GM23338 (cell line): ENCODE data around the gene CDH4. TPM values are rescaled to one million over a fixed set of nuclear protein-coding genes. Genes with fewer than 3 reads are reported as not detected.
"Not testable (repeated sequence)": the region's sequence is repeated elsewhere in the genome, so short reads cannot be mapped to it uniquely, and the experiment has no call there.

Experiments
- ATAC-seq: fragments of 200-7000 bp; cut with Tn5 transposase; 3 replicates; pipeline ENCODE4 v1.9.1; 2020
- DNase-seq: peaks from one replicate; pipeline ENCODE4 v3.0.0-alpha.2; 2015; ENCODE audit warnings: low spot score
- H2AFZ ChIP-seq: fragments of 200-600 bp; sonication (generic); 2 replicates; pipeline ENCODE4 v1.8.0; 2016; ENCODE audit warnings: antibody characterized with exemption, mild to moderate bottlenecking, moderate library complexity
- H3F3A ChIP-seq: fragments of 200-600 bp; sonication (generic); replicated peaks from 2 replicates; pipeline ENCODE4 v1.8.0; 2017; ENCODE audit warnings: antibody characterized with exemption, mixed run types, low read depth
- H3K27ac ChIP-seq: fragments of 200-600 bp; sonication (generic); 2 replicates; pipeline ENCODE4 v1.6.1; 2016; ENCODE audit warnings: low read depth
- H3K27me3 ChIP-seq: fragments of 200-600 bp; sonication (generic); 2 replicates; pipeline ENCODE4 v1.8.0; 2016; ENCODE audit warnings: mild to moderate bottlenecking, mixed run types, moderate library complexity; ENCODE audit not compliant: insufficient read depth
- H3K36me3 ChIP-seq: fragments of 200-600 bp; sonication (generic); 2 replicates; pipeline ENCODE4 v1.8.0; 2016; ENCODE audit warnings: mild to moderate bottlenecking; ENCODE audit not compliant: insufficient read depth
- H3K4me1 ChIP-seq: fragments of 200-600 bp; sonication (generic); 2 replicates; pipeline ENCODE4 v1.8.0; 2016; ENCODE audit warnings: mild to moderate bottlenecking, moderate library complexity; ENCODE audit not compliant: insufficient read depth
- H3K4me2 ChIP-seq: fragments of 200-600 bp; sonication (generic); 2 replicates; pipeline ENCODE4 v1.7.1; 2017; ENCODE audit warnings: mixed run types
- H3K4me3 ChIP-seq: fragments of 200-600 bp; sonication (generic); 2 replicates; pipeline ENCODE4 v1.6.1; 2016; ENCODE audit warnings: mixed run types
- H3K79me2 ChIP-seq: fragments of 200-600 bp; sonication (generic); replicated peaks from 2 replicates; pipeline ENCODE4 v1.8.0; 2017; ENCODE audit warnings: mild to moderate bottlenecking; ENCODE audit not compliant: insufficient read depth
- H3K9me2 ChIP-seq: fragments of 200-600 bp; sonication (generic); 2 replicates; pipeline ENCODE4 v1.8.0; 2017; ENCODE audit not compliant: insufficient read depth
- H4K20me1 ChIP-seq: fragments of 200-600 bp; sonication (generic); replicated peaks from 2 replicates; pipeline ENCODE4 v1.8.0; 2017; ENCODE audit warnings: mild to moderate bottlenecking; ENCODE audit not compliant: insufficient read depth
- H3K27ac Mint-ChIP-seq: 2 replicates; pipeline ENCODE4 v1.8.0; 2020; ENCODE audit warnings: inconsistent platforms, mild to moderate bottlenecking, moderate library complexity, mixed read lengths
- H3K27me3 Mint-ChIP-seq: 3 replicates; pipeline ENCODE4 v1.8.0; 2022; ENCODE audit warnings: low read depth, mild to moderate bottlenecking, moderate library complexity, mixed read lengths, inconsistent platforms; ENCODE audit not compliant: insufficient read depth, poor library complexity
- H3K36me3 Mint-ChIP-seq: 3 replicates; pipeline ENCODE4 v1.8.0; 2021; ENCODE audit warnings: low read depth, mild to moderate bottlenecking, inconsistent platforms, moderate library complexity, mixed read lengths
- H3K4me1 Mint-ChIP-seq: 3 replicates; pipeline ENCODE4 v1.8.0; 2020; ENCODE audit warnings: mild to moderate bottlenecking, inconsistent platforms, mixed read lengths
- H3K4me3 Mint-ChIP-seq: 3 replicates; pipeline ENCODE4 v1.8.0; 2021; ENCODE audit warnings: moderate library complexity, mild to moderate bottlenecking, inconsistent platforms, mixed read lengths
- H3K9me3 Mint-ChIP-seq: 3 replicates; pipeline ENCODE4 v1.8.0; 2020; ENCODE audit warnings: moderate library complexity, mild to moderate bottlenecking, inconsistent platforms, mixed read lengths
- CTCF ChIP-seq, 2 experiments: fragments of 200-600 bp in 1 of 2; sonication (generic) in 1 of 2; conservative IDR thresholded peaks; 2 replicates each; pipeline versions ENCODE4 v1.5.1 to v1.6.1; 2016 to 2017; ENCODE audit warnings: antibody characterized with exemption in 2 of 2, low read depth in 2 of 2, mild to moderate bottlenecking in 2 of 2, moderate library complexity in 1 of 2
- EZH2phosphoT487 ChIP-seq: fragments of 200-600 bp; sonication (generic); IDR thresholded peaks from one replicate; pipeline ENCODE4 v1.8.1; 2018; ENCODE audit warnings: antibody characterized with exemption; ENCODE audit not compliant: unreplicated experiment
- JUNB ChIP-seq: IDR thresholded peaks from one replicate; pipeline ENCODE4 v1.6.1; 2016; ENCODE audit warnings: antibody characterized with exemption; ENCODE audit not compliant: unreplicated experiment
- NANOG ChIP-seq: IDR thresholded peaks from 2 replicates; pipeline ENCODE4 v1.6.1; 2016; ENCODE audit warnings: antibody characterized with exemption, borderline replicate concordance
- POLR2AphosphoS5 ChIP-seq: IDR thresholded peaks from 2 replicates; pipeline ENCODE4 v1.6.1; 2016; ENCODE audit warnings: antibody characterized with exemption, low read depth
- ZNF114 ChIP-seq: fragments of 250-450 bp; sonication (Bioruptor Pico); IDR thresholded peaks from 2 replicates; pipeline ENCODE4 v1.5.0; 2020; ENCODE audit warnings: mild to moderate bottlenecking, moderate library complexity
- ZNF331 ChIP-seq: fragments of 250-450 bp; sonication (Bioruptor Pico); IDR thresholded peaks from 2 replicates; pipeline ENCODE4 v1.5.0; 2020; ENCODE audit warnings: low read depth, mild to moderate bottlenecking, moderate library complexity
- polyA plus RNA-seq: library from polyadenylated mRNA; unstranded; fragments of >200 nt; fragmentation: Nextera tagmentation; extraction: Ambion mirVana; gene quantifications from 2 replicates; pipeline ENCODE4 v1.2.1, GENCODE V29; 2016
- total RNA-seq: library from RNA; depleted of rRNA; stranded (reverse); fragments of >200 nt; shearing (Covaris generic); gene quantifications from 2 replicates; pipeline ENCODE4 v1.2.3, GENCODE V29; 2014
- TF ChIP-seq, protein P1 (sequence below): IDR thresholded peaks from 2 replicates; pipeline ENCODE4 v1.6.1; 2016; ENCODE audit warnings: antibody characterized with exemption

Gene CDH4
- total and polyA plus RNA-seq, 2 experiments from 2014 or later: 1.2 to 4.2 TPM

GRCh38 chr20:61852268-61853072, 600.4 kb downstream of the CDH4 start:
- H3K4me3 Mint-ChIP-seq: no peak overlapping the region
- Histone ChIP-seq H3K4me3 (no peak overlapping the region), H3K9me2 (no peaks in the 10 kb centered on the region), H3K79me2 (no peaks in the 10 kb centered on the region), H3F3A (no peaks in the 10 kb centered on the region), H3K27ac (no peak overlapping the region), H2AFZ (no peak overlapping the region), H3K27me3 (no peaks in the 10 kb centered on the region), H3K36me3 (no peaks in the 10 kb centered on the region), H3K4me2 (no peak overlapping the region), H4K20me1 (no peaks in the 10 kb centered on the region), H3K4me1 (no peaks in the 10 kb centered on the region)
- ATAC-seq: no peak
- 0 out of 3 replicates have a peak, but pooled peaks cover 1% of the 10 kb centered on the region for H3K36me3 Mint-ChIP-seq
- H3K27ac Mint-ChIP-seq: no peak overlapping the region
- H3K4me1 Mint-ChIP-seq: no peaks in the 10 kb centered on the region
- H3K9me3 Mint-ChIP-seq: peaks cover 4% of the 10 kb centered on the region; the same call in 2 of the 3 replicates
- TF ChIP-seq JUNB (no peak), ZNF331 (CRISPR knock-in tag) (no peak), ZNF114 (CRISPR knock-in tag) (no peak), CTCF (conservative IDR thresholded peaks at IDR 0.05; ENCODE audit: low read depth in 2 of 2) (no peak), NANOG (no peak), EZH2phosphoT487 (no peak)
- DNase-seq: no peak
- peaks cover 6% of the 10 kb centered on the region for H3K27me3 Mint-ChIP-seq

DNA sequence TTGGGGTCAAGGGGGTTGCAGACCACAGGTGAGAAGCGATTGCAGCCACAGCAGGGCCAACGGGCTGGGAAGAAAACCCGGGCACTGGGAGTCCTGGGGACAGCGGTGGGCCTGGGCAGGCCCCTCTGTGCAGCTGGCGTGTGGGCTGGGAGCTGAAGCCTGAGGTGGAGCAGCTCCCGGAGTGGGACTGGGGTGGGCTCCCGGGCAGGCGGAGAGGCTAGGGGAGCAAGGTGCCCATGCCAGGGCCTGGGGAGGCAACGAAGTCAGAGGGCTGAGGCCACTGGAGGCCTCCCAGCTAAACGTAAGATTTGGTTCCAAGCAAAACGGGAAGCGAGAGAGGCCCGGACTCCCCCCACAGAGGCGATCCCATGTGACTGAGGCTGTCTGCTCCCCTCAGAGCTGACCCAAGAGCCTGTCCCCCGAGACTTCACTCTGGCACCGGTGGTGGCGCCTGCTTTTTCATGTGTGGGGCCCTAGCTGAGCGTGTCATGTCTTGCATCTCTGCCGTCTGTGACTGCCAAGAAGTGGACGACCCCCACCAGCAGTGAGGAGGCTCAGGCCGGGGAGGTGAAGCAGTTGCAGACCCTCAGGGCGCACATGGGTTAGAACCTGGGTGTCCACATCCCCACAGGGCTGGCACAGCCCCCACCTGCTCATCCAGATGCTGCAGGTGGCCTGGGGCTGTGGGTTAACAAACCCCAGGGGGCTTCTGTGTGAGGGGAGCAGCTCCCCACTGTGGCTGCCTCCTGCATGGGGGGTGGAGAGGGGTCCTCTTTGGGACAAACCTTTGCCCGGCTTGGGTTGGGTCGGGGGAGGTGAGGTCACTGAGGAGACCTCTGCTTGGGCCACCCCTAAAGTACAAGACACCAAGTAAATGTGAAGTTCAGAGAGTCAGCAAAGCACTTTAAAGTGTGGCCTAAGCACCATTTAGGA, 601.3 kb downstream of the CDH4 start:
- H3K9me3 Mint-ChIP-seq: no peaks in the 10 kb centered on the region; the same call in 2 of the 3 replicates
- ATAC-seq: no peak
- no peaks in the 10 kb centered on the region for H3K4me1 Mint-ChIP-seq
- Histone ChIP-seq H3K27me3 (no peaks in the 10 kb centered on the region), H3K4me2 (no peak overlapping the region), H2AFZ (no peak overlapping the region), H3F3A (no peaks in the 10 kb centered on the region), H3K9me2 (no peaks in the 10 kb centered on the region), H4K20me1 (no peaks in the 10 kb centered on the region), H3K79me2 (no peaks in the 10 kb centered on the region), H3K36me3 (no peaks in the 10 kb centered on the region), H3K27ac (no peak overlapping the region), H3K4me1 (no peaks in the 10 kb centered on the region), H3K4me3 (no peak overlapping the region)
- TF ChIP-seq, protein P1, sequence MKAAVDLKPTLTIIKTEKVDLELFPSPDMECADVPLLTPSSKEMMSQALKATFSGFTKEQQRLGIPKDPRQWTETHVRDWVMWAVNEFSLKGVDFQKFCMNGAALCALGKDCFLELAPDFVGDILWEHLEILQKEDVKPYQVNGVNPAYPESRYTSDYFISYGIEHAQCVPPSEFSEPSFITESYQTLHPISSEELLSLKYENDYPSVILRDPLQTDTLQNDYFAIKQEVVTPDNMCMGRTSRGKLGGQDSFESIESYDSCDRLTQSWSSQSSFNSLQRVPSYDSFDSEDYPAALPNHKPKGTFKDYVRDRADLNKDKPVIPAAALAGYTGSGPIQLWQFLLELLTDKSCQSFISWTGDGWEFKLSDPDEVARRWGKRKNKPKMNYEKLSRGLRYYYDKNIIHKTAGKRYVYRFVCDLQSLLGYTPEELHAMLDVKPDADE: no peak
- no peak for TF ChIP-seq POLR2AphosphoS5
- no peak overlapping the region for H3K4me3 Mint-ChIP-seq
- no peak overlapping the region for H3K27ac Mint-ChIP-seq
- no peaks in the 10 kb centered on the region for H3K36me3 Mint-ChIP-seq
- no peak for DNase-seq
- H3K27me3 Mint-ChIP-seq: peaks cover 6% of the 10 kb centered on the region

DNA sequence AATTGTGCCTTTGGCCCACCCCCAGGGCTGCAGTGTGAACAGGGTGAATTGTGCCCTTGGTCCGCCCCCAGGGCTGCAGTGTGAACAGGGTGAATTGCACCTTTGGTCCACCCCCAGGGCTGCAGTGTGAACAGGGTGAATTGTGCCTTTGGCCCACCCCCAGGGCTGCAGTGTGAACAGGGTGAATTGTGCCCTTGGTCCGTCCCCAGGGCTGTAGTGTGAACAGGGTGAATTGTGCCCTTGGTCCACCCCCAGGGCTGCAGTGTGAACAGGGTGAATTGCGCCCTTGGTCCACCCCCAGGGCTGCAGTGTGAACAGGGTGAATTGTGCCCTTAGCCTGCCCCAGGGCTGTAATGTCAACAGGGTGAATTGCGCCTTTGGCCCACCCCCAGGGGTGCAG, 602.5 kb downstream of the CDH4 start:
- H3K79me2 ChIP-seq, H3K4me3 ChIP-seq, H2AFZ ChIP-seq, H3K4me1 Mint-ChIP-seq, H3K4me3 Mint-ChIP-seq, H3K4me1 ChIP-seq, H3K27ac ChIP-seq, H3K36me3 Mint-ChIP-seq, H3K9me2 ChIP-seq, ATAC-seq, H3K27me3 ChIP-seq, H3K4me2 ChIP-seq, H3K27me3 Mint-ChIP-seq, H3K9me3 Mint-ChIP-seq, H3F3A ChIP-seq, H3K36me3 ChIP-seq, H3K27ac Mint-ChIP-seq, H4K20me1 ChIP-seq, DNase-seq: not testable (repeated sequence)
